Measurements from ENCODE around the gene NCBP2L. TPM values are rescaled to one million over a fixed set of nuclear protein-coding genes. Genes with fewer than 3 reads are reported as not detected.

Gene NCBP2L
- polyA plus RNA-seq, 3 donors, result 0.31 TPM; not detected in 2

DNA sequence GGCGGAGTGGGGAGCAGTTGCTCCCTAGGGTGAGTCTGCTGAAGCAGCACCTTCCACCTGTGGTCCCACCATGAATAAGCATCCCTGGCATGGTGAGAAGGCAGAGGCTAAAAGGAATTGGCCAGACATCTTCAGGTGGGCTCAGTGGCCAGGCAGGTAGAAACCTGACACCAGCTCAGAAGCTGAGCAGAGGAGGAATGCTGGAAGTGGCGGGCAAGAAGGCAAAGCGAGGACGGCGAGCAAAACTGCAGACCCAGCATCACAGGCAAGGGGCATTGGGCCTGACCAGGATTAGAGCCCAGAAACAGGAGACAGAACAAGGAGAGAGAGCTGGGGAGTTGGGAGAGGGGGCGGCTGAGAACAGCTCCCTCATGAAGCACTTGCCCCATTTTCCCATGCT is 27.3 kb upstream of the NCBP2L start:
- H3K27ac ChIP-seq (ENCODE audit: low read depth, low read length), result no peak overlapping the region
- 83 to 98% (median 98%) methylated on average over 6 of the region's 6 CpGs for WGBS, 3 donors

DNA sequence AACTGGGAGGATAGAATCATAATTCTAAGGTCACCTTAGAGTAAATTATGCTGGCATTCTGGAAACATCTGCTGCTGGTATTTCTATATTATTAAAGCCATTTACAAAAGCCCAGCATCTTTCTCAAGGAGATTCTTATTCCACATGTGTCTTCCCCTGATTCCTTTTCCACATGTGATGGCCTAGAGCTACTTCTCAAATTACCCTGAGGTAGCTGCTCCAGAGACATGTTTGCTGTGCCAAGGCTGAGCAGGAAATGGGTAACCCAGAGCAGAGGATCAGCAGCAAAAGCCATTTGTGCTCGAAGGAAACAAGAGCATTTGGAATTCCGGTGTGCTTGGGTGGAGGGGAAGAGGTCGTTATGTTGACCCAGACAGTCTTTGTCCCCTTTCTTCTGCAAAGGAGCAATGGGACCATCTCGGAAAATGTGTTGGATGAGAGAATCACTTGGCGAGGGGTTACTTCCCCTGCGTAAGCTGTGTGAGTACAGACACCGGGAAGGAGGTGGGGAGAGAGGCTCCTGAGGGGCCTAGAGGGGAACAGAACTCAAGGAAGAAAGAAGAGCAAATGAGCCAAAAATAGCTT is 26.6 kb upstream of the NCBP2L start:
- 58 to 79% (median 60%) methylated on average over 7 of the region's 7 CpGs for WGBS, 3 donors
- no peak overlapping the region for H3K27ac ChIP-seq (ENCODE audit: low read depth, low read length)

DNA sequence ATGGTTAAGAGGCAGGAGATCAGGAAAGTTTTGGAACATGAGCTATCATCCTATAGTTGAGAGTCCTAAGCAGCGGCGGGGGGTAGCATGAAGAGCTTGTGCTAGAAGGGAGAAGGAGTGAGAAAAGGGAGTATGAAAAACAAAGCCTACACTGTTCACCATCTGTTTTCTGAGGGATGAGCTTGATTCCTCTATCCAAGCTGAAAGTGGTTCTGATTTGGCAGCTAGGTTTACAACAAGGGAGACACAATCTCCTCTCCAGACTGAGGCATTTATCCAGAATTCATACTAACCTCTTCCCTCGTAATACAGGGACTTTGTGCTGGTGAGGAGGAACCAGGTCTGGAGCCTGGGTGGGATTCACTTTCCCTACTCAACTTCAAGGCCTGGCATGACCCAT is 25.5 kb upstream of the NCBP2L start:
- 83 to 93% (median 91%) methylated on average over 3 of the region's 3 CpGs for WGBS, 3 donors
- no peak overlapping the region for H3K27ac ChIP-seq (ENCODE audit: low read depth, low read length)

DNA sequence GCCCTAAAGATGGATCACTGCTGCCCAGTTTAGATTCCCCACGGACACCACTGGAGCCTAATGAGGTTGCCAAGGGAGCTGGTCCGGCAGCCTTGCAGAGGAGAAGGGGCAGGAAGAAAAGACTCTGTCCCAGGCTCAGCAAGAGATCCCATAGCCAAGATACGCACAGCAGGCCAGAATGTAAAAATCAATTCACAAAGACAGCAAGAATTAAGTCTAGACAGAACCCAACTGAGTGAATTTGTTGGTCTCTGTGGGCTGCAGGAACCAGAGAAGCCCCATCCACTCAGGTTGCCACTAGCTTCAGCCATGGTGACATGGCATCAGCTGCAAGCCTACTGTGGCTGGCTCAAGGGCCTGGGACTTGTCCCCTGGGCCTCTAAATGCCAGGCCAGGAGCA is 24.8 kb upstream of the NCBP2L start:
- H3K27ac ChIP-seq (ENCODE audit: low read depth, low read length), result no peak overlapping the region
- 75 to 90% (median 86%) methylated on average over 1 to 3 of the region's 3 CpGs for WGBS, 3 donors

DNA sequence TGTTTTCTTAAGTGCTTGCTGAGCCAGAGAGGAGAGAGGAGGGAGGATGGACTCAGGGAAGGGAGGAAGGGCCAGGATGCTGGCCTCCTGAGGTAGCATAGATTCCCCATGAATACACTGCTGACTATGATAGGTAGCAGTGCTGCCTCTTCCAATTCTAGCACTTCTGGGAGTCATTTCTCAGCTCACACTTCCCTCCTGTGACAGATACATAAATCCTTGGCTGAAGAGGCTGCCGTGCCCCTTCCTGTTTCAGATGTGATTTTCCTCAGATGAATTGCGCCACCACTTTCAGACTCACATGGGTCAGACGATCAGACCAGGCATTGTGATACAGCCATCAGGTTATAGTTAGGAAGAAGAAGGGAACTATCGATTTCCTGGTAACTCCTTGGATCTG is 24.3 kb upstream of the NCBP2L start:
- 41 to 74% (median 51%) methylated on average over 4 of the region's 4 CpGs for WGBS, 3 donors

DNA sequence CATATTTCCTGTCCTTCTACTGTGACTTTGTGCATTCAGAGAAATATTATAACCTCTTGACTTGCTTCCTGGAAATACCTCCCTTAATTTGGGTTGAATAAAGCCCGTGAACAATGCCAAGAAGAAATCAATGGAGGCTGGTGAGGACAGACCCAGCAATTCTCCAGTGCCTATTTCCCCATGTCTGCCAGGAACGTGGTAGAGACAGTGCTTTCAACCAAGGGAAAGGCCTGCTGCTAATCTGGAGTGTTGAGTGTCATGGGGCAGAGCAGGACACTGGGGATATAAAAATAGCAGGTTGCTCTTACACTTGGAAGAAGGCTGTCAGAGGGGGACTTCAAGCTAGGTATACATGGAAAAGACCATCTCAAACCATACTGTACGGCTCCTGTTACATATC is 21.8 kb upstream of the NCBP2L start:
- 51 to 73% (median 54%) methylated on average over 3 of the region's 3 CpGs for WGBS, 3 donors
- no peak overlapping the region for H3K27ac ChIP-seq (ENCODE audit: low read depth, low read length)

More for the DNA sequence above, 24.3 kb upstream of the NCBP2L start:
- H3K27ac ChIP-seq (ENCODE audit: low read depth, low read length), result no peak overlapping the region

DNA sequence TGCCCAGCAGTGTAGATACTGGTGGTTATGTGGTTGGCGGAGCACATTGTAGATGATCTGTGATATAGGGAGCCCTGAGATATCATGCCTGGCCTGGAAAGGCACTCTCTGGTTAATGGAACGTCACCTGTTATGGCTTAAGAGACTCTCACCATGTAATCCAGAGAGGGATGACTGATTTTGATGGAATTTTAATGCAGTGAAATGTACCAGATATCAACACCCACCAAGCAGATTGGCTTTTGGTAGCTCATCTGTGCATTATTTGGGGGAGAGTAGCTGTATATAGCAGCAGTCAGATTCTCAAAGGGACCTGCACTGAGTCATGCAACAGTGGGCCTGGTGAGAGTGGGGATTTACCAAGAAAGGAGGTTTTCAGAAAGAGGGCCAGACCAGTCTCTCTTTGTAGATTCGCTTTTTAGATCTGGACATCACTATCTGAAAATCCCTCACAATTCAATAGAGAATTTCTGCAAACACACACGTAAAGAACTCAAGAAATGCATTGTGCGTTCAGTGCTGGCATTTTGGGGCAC is 19.2 kb upstream of the NCBP2L start:
- no peak overlapping the region for H3K27ac ChIP-seq (ENCODE audit: low read depth, low read length)
- WGBS, 3 donors, result 72 to 97% (median 94%) methylated on average over 5 of the region's 5 CpGs

DNA sequence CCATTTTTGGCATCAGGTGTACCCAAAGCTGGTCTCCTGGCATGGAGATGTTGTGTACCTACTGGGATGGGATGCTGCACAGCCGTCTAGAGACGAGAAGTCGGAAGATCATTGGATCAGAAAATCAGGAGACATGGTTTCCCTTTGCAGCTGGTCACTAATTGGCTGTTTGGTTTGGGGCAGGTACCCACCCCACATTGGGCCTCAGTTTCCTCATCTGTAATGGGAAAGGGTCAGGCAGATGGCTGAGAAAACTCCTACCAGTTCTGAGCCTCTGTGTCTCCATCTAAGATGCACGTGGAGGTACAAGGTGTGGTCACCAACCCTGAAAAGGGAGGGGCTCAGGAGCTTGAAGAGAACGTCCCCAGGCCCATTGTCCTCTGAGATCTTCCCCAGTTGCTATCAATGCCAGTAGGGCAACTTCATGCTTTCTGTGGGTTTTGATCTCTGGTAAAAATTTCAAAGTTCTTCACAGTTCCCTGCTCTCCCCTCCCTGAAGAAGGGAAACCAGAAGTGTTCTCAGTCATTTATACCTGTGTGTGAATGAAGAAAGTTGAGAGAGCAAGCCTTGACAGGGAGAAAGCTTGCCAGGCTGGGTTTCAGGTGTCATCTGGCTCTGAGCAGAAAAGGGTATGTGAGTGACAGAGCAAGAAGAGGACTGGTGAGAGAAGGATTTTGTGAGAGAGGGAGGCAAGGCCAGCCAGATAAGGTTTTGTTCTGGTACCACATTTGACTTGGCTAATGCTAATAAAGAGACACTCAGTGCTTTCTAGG is 17.0 kb upstream of the NCBP2L start:
- WGBS, 3 donors, result 81 to 100% (median 97%) methylated on average over 5 of the region's 5 CpGs
- no peak overlapping the region for H3K27ac ChIP-seq (ENCODE audit: low read depth, low read length)

DNA sequence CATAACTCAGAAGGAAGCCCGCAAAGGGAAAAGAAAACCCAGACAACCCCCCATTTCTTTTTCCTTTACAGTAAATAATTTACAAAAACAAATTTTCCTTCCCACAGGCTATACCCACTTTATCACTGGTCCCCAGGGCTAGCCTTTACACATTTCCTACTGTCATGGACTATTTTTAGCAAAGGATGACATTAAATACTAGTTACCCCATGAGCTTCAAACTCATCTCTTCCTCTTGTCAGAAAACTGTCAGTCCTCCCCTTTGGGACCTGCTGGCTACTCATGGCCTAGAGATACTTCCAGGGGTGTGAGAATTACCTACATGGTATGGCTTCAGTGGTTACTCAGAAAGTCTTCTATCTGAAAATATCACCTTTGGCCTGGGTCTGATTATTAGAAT is 13.9 kb upstream of the NCBP2L start:
- no peak overlapping the region for H3K27ac ChIP-seq (ENCODE audit: low read depth, low read length)
- WGBS, 3 donors, result 60 to 92% (median 89%) methylated on average over 1 of the region's 1 CpG

DNA sequence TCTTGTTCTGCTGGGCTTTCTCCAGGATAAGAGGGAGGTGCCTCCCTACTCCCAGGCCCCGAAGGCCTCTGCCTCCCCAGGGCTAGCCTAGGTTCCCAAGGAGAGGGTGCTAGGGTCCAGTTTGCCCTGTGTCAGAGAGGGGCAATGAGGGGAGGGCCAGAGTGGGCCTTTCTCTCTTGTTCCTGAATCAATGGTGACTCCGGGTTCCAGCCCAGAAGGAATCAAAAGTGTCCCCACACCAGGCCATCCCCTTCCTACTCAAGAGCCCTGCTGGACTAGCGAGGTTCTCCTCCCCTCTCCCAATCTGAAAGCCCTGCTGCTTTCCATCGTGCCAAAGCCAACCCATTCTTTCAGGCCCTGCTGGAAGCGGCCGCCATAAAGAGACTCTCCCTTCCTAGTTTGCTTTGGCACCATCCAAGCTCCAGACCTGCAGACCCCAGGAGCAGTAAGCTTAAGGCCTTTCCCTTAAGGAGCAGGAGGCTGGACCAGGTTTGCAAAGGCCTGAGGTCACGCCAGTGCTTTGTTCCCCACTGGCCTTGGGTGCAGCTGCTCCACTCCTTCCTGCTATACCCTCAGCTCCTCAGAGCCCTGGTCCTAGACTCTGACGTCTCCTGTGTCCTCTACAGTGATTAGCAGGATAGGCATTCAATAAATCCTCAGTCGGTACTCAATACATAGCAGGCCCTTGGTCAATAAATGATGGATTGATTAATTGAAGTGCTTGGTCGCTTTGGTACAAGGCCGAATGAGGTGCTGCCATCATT is 12.5 kb upstream of the NCBP2L start:
- 71 to 93% (median 82%) methylated on average over 10 to 11 of the region's 11 CpGs for WGBS, 3 donors

DNA sequence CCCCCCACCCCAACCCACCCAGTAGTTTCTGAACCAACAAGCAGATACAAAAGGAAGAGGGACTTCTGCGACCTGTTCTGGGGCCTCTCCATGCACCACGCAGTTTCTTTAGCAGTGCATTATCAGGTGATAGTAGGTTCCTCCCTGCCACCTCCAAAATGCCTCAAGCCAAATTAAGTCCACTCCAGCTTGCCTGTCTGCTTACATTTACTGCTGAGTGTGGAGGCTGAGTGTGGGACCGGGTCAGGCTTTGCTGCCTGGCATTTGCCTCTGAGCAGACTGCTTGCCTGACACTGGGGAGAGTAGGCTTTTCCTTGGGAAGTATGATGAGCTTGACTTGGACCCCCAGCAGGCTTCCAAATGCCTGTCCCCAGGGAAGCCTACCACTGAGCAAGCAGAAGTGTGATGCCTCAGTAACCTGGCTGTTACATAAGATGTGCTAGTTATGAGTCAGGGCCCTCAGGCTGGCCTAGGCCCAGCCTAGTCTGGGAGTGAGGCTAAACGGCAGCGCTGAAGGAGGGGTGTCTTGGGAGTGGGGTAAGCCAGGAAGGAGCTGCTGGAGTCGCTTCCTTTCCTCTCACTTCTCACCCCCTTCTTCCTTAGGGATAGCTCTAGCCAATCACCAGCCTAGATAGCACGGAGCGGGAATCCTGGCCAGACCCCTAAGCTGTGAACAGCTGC is 10.9 kb upstream of the NCBP2L start:
- H3K27ac ChIP-seq (ENCODE audit: low read depth, low read length), result no peak overlapping the region
- 60 to 88% (median 67%) methylated on average over 6 to 8 of the region's 8 CpGs for WGBS, 3 donors

More for the DNA sequence above, 12.5 kb upstream of the NCBP2L start:
- no peak overlapping the region for H3K27ac ChIP-seq (ENCODE audit: low read depth, low read length)

DNA sequence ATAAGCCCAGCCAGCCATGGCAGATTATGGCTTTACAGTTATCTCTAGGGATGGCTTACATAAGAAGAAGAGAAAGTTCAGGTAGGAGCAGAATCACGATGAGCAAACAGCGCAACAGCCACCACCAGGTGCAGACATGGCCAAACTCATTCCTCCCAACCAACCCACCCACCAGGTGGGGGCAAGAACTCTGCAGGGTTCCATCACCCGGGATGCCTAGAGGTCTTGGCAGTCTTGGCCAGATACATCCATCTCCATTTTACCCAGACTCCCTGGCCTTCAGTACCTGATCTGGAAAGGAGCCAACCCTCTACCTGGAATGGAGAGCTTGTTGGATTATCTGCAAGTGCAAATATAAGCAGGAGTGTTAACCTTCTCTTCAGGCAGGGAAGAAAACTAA is 9.5 kb upstream of the NCBP2L start:
- 62 to 97% (median 77%) methylated on average over 3 of the region's 3 CpGs for WGBS, 3 donors
- H3K27ac ChIP-seq (ENCODE audit: low read depth, low read length), result no peak overlapping the region

DNA sequence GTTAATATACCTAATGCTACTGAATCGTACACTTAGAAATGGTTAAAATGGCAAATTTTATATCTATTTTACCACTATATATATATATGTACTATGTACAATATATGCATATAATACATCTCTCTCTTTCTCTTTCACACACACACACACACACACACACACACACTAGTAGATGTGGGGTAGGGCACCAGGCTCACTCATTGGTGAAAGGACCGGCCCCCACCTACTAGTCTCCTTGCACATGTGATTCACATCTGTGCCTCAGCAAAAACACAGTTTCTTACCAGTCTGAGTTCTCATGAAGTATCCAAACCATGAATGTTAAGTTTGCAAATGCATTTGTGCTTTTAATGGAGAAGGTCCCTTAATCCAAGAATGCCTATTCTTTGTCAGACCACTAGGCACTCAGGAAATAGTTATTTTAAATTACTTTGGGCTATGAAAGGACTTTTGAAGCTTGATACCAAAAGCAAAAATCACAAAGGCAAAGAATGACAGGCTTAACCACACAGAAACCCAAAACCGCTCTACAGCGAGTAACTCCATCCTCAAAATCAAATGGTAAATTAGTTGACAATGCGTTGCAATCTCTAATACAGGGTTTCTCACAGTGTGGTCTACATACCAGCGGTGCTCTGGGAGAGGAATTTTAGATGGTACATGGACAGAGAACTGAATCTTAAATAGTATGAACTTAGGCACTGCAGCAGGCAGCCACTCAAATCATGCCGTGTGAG is 7.8 kb upstream of the NCBP2L start:
- no peak overlapping the region for H3K27ac ChIP-seq (ENCODE audit: low read depth, low read length)
- WGBS, 3 donors, result 86 to 96% (median 95%) methylated on average over 7 of the region's 7 CpGs

DNA sequence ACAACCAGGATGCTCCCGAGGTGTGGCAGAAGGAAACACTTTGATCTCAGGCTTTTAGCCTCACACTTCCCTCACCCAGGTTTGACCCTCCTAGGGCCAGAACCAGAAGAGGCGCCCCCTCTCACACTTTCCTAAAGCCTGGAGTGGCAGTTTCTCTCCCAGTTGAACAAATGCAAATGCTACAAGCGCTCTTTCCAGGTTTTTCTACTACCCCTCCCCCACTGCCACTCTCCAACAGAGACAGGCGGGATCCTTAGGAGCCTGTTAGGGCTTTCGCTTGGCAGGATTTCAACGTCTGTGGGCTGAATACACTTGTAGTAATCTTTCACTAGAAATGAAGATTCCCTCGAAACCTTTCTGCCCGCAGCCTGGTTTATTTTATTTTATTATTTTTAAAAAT is 4.3 kb upstream of the NCBP2L start:
- H3K27ac ChIP-seq (ENCODE audit: low read depth, low read length), result no peak overlapping the region
- 38 to 84% (median 65%) methylated on average over 8 of the region's 8 CpGs for WGBS, 3 donors

DNA sequence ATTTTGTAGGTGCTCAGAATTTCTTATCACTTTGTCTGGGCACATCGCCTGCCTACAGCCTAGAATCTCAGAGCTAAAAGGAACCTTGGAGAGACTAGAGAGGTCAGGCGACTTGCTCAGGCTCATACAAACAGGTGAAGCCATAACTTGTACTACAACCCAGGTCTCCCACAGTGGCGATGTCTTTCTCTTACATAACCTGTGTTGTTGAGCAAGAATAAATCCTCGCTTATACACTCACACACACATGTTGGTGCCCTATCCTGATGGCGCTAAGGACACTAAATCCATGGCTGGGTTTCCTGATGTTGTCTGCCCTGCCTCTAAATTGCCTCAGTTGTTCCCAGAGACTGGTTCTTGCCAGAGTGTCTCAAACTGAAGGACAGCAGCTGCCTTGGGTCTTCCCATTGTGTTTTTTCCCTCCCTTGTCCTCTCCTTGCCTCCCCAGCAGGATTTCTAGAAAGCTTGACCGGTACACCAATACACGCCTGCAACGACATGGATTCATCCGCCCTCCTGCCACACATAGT is 3.6 kb upstream of the NCBP2L start:
- WGBS, 3 donors, result 31 to 78% (median 66%) methylated on average over 8 to 9 of the region's 9 CpGs
- H3K27ac ChIP-seq (ENCODE audit: low read depth, low read length), result no peak overlapping the region

DNA sequence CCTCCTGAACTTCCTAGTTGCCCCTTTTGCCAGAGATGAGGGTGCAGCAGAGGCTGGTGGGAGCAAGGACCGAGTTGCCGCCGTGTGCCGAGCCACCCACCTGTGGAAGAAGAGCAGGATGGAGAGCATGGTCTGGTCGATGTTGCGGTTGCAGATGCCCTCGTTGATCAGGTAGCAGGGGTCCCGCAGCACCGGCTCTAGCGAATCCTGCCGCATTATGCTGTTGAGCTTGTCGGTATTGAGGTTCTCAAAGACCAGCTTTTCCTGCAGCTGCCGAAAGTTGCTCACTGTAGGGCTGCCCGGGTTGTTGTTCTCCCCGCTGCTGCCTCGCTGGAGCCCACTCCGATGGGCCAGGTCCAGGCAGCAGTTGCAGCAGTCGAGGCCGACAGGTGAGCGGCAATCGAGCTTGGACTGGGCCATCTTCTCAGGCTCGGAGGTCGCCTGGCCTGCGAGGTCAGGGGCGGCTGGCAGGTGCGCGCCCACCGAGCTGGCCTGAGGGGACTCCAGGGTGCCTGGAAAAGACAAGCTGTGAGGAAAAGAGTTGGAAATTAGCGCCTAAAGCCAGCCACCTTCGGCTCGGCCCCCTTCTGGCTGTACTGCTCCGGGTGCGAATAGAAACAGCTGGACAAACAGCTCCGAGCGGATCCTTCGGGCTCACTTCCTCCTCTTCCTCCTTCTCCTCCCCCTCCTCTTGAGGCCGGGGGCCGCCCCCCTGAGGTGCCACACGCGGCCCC is 2.4 kb upstream of the NCBP2L start:
- H3K27ac ChIP-seq (ENCODE audit: low read depth, low read length), result no peak overlapping the region
- 12 to 32% (median 14%) methylated on average over 24 to 39 of the region's 40 CpGs for WGBS, 3 donors
